Kidney (tissue), 14 donors: ENCODE data around the gene TCF19. TPM values are rescaled to one million over a fixed set of nuclear protein-coding genes. Genes with fewer than 3 reads are reported as not detected.

Experiments used
- DNase-seq, 5 donors: peaks; one replicate each; pipeline ENCODE4 v3.0.0-alpha.2; 2013 to 2020
- FAIRE-seq: peaks from 2 replicates; lab custom pipeline; 2012; peaks lifted over from hg19 to GRCh38; lab: Jason Lieb, UNC
- H3K27ac ChIP-seq, 2 donors: one replicate each; pipeline ENCODE4 v1.7.0; 2013; ENCODE audit warnings: low read depth in 2 of 2, low read length in 2 of 2, inconsistent platforms in 1 of 2
- H3K27me3 ChIP-seq: one replicate; pipeline ENCODE4 v1.7.1; 2013; ENCODE audit warnings: low read length, inconsistent platforms; ENCODE audit not compliant: control insufficient read depth, insufficient read depth
- H3K36me3 ChIP-seq, 3 donors: one replicate each; pipeline versions ENCODE4 v1.7.0 to v1.7.1; 2013; ENCODE audit warnings: low read length in 3 of 3, control low read depth in 1 of 3, inconsistent platforms in 1 of 3; ENCODE audit not compliant: insufficient read depth in 3 of 3, control insufficient read depth in 2 of 3
- H3K4me1 ChIP-seq, 3 donors: one replicate each; pipeline versions ENCODE4 v1.7.0 to v1.7.1; 2013; ENCODE audit warnings: low read length in 3 of 3, inconsistent platforms in 1 of 3, low read depth in 1 of 3; ENCODE audit not compliant: control insufficient read depth in 2 of 3, insufficient read depth in 2 of 3
- H3K4me3 ChIP-seq, 3 donors: one replicate each; pipeline versions ENCODE4 v1.7.0 to v1.8.1; 2013; ENCODE audit warnings: low read length in 3 of 3, control low read depth in 1 of 3, inconsistent platforms in 1 of 3
- H3K9ac ChIP-seq, 3 donors: one replicate each; pipeline versions ENCODE4 v1.7.0 to v1.7.1; 2013; ENCODE audit warnings: low read length in 3 of 3, control low read depth in 1 of 3, inconsistent platforms in 1 of 3
- H3K9me3 ChIP-seq, 3 donors: one replicate each; pipeline versions ENCODE4 v1.7.0 to v1.7.1; 2013; ENCODE audit warnings: low read length in 3 of 3, control low read depth in 1 of 3, inconsistent platforms in 1 of 3; ENCODE audit not compliant: control insufficient read depth in 2 of 3, insufficient read depth in 1 of 3
- intact Hi-C: fragments of 100-400 bp; cut with DNase I; formaldehyde crosslinking; loops from one replicate; pipeline ENCODE4 v1.11.1; 2022
- polyA plus RNA-seq: library from polyadenylated mRNA; stranded (reverse); fragments of 350-450 nt; fragmentation: Illumina TruSeq; extraction: RNeasy Lipid Tissue Mini Kit (QIAGEN cat#74804); gene quantifications from one replicate; pipeline ENCODE4 v1.2.3, GENCODE V29; 2014; ENCODE audit warnings: low read depth, low replicate concordance; ENCODE audit not compliant: insufficient read depth
- total RNA-seq: library from RNA; stranded (reverse); fragmentation: NEBNext Ultra II Directional; extraction: Animal tissue kit (Norgen Biotek cat#: 25700); gene quantifications from one replicate; pipeline ENCODE4 v1.2.1, GENCODE V29; 2021
- TF ChIP-seq, protein P1 (sequence below): IDR thresholded peaks from 3 replicates; pipeline ENCODE4 v1.5.1; 2012; ENCODE audit warnings: mild to moderate bottlenecking, moderate library complexity, borderline replicate concordance; ENCODE audit not compliant: insufficient read depth; ENCODE audit errors: extremely low read depth
- donor health status: control.
- donor health status: control.
- donor health status: control.
- donor health status: control.
- donor health status: control.
- donor health status: DM: yes; HTN: yes; CAD: no.
- donor health status: Normal renal cell carcinoma (clear cell type).

Gene TCF19
- total and polyA plus RNA-seq, 2 donors from 2014 or later: 5.1 to 7.1 TPM

DNA sequence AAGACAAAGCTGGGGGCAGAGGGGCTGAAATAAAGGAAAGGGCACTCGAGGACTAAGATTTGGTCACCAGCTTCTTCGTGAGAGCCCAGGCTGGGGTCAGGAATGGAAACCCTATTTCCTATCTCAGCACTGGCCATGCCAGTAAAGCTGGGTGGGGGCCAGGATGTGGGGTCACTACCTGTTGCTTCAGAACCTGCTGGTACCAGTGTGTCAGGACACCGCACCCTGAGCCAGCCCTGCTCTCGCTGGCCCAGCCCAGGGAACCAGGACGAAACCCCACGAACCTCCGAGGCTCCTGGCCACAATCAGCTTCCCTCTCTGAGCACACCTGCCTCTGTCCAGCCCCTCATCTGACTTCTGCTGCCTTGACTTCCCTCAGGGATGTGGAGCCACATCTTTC lies 40.2 kb upstream of the TCF19 start:
- Histone ChIP-seq H3K36me3 (no peaks in the 10 kb centered on the region), H3K27ac (no peak overlapping the region), H3K9ac (no peak overlapping the region), H3K27me3 (no peaks in the 10 kb centered on the region), H3K9me3 (no peaks in the 10 kb centered on the region), H3K4me3 (no peak overlapping the region), H3K4me1 (peaks cover 0 to 10% (median 0%) of the 10 kb centered on the region in 3 donors)
- intact Hi-C loops: no loop called here
- FAIRE-seq (no peak), DNase-seq (peak in 1 of 5 donors; percentile 42)
- TF ChIP-seq, protein P1, sequence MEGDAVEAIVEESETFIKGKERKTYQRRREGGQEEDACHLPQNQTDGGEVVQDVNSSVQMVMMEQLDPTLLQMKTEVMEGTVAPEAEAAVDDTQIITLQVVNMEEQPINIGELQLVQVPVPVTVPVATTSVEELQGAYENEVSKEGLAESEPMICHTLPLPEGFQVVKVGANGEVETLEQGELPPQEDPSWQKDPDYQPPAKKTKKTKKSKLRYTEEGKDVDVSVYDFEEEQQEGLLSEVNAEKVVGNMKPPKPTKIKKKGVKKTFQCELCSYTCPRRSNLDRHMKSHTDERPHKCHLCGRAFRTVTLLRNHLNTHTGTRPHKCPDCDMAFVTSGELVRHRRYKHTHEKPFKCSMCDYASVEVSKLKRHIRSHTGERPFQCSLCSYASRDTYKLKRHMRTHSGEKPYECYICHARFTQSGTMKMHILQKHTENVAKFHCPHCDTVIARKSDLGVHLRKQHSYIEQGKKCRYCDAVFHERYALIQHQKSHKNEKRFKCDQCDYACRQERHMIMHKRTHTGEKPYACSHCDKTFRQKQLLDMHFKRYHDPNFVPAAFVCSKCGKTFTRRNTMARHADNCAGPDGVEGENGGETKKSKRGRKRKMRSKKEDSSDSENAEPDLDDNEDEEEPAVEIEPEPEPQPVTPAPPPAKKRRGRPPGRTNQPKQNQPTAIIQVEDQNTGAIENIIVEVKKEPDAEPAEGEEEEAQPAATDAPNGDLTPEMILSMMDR: no peak

DNA sequence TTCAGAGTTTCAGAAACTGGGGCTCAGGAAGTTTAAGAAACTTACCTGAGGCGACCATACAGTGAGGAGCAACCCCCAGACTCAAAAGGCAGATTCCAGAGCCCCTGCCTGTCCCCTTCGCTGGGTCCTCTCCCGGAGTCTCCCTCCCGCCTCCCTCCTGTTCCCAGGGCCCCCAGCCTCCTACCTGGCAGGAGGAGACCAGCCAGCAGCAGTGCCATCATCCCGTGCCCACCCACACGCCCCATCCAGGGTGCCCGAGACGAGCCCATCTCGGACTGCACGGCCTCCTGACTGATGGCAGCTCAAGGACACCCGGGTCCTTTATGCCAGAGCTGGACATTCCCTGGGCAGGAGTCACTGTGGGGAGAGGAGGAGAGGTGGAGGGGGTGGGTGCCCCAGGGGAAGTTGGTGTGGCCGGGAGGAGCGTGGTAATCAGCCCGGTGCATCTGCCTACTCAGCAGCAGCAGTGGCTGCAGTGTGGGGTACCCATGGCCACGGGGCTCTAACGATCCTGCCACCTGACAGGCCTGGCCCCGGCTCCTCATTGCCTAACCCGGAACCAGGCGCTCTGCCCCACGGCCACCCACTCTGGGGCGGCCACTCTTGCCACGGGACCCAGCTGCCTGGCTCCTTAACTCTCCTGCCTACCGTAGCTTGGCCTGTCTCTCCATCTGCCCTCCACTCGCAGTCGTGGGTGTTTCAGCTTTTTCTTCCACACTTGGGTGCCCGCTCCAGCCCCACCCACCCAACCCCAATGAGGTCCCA lies 38.1 kb upstream of the TCF19 start, which contains the start of gene CDSN:
TSS of gene CDSN (minus strand) at position 296 of the 765 bp plus-strand sequence. CDS start at position 269, 27 bp downstream.
- peak in 1 of 5 donors; percentile 74 for DNase-seq
- Histone ChIP-seq H3K27ac (no peak within 1 kb of the TSS), H3K4me3 (no peak within 1 kb of the TSS), H3K9me3 (no peaks in the 10 kb centered on the region), H3K4me1 (peaks cover 0 to 11% (median 0%) of the 10 kb centered on the region in 3 donors), H3K36me3 (no peaks in the 10 kb centered on the region), H3K9ac (no peak within 1 kb of the TSS), H3K27me3 (no peaks in the 10 kb centered on the region)
- intact Hi-C loops: no loop called here
- no peak for FAIRE-seq
- TF ChIP-seq, protein P1: no peak

DNA sequence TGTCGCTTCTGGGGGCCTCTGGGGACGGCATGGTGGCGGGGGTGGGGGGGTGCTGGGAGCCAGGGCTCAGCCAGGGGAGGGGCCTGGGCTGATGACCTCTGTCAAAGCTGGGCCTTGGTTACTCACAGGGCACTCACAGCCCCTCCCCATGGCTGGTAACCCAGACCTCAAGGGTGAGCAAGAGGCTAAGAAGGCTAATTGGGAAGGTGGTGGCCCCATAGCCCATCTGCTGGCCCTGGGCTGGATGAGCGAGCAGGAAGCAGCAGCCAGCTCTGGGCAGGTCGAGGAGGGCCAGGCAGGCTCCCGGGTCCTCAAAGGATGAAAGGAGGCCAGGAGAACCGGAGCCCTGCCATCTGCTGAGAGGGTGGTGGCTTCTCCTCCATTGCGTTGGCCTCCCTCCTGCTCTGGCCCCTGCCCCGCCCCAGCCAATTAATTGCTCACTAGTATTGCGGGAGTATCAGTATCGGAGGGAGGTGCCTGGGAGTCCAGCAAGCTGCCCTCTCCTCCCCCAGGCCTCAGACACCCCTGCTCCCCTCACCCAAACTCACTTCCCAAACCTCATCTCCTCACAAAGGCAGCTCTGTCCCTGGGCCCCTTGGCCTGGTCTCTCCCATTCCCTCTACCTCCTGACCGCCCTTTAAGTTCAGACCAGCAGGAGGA lies 37.1 kb upstream of the TCF19 start:
- H3K4me1 ChIP-seq: peaks cover 0 to 11% (median 0%) of the 10 kb centered on the region in 3 donors
- H3K36me3 ChIP-seq: no peaks in the 10 kb centered on the region
- TF ChIP-seq, protein P1: no peak
- no peak overlapping the region for H3K9ac ChIP-seq
- intact Hi-C loops: no loop called here
- H3K4me3 ChIP-seq: no peak overlapping the region
- H3K27ac ChIP-seq: no peak overlapping the region
- no peaks in the 10 kb centered on the region for H3K9me3 ChIP-seq
- H3K27me3 ChIP-seq: no peaks in the 10 kb centered on the region
- no peak for FAIRE-seq
- peak in 1 of 5 donors; percentile 69 for DNase-seq
